ENCODE results near the gene HTR3D.

The HTR3D gene

DNA sequence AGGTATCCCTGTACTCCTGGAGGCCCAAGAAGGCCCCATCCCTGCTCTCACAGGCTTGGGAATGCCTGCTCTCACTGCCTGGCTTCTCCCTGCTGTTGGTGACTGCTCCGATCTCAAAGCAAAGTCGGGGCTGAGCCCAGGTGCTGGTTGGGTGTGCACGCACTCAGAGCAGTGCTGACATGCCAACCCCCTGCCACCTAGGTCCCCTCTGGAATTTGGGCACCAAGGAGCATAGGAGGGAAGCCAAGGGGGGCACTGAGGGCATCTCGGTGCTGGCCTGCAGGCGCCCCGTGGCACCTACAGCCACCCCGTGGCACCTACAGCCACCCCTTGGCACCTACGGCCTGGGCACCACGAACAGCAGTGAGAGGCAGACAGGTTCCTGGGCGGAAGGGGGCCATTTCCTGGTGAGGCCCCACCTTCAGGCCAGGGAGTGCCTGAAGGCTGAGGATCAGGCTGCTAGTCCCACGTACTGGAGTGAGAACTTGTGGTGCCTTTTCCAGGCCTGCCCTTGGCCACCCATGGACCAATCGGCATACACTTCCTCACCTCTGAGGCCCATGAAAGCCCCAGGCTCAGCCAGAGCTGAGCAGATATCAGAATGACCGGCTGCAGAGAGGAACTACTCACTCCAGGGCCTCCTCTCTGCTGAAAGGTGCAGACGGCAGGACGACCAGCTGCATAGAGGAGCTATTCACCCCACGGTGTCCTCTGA lies 49.7 kb downstream of the HTR3D start:
- no peak for TF ChIP-seq ARNTL (CRISPR knock-in tag; IDR thresholded peaks at IDR 0.05; ENCODE audit: borderline replicate concordance, low read depth)
- no peak for TF ChIP-seq TCF4 (CRISPR knock-in tag; IDR thresholded peaks at IDR 0.05; ENCODE audit: borderline replicate concordance)
- TF ChIP-seq ZFP30 (CRISPR knock-in tag; IDR thresholded peaks at IDR 0.05): no peak
- TF ChIP-seq ESRRG (CRISPR knock-in tag; IDR thresholded peaks at IDR 0.05): no peak
- no peak for TF ChIP-seq GLIS3 (CRISPR knock-in tag; IDR thresholded peaks at IDR 0.05)
- no peak for TF ChIP-seq ZNF8 (CRISPR knock-in tag; IDR thresholded peaks at IDR 0.05)
- TF ChIP-seq RARB (CRISPR knock-in tag; IDR thresholded peaks at IDR 0.05): no peak
- TF ChIP-seq OSR1 (CRISPR knock-in tag; IDR thresholded peaks at IDR 0.05): no peak
- no peak for TF ChIP-seq SNAI2 (CRISPR knock-in tag; IDR thresholded peaks at IDR 0.05)
- TF ChIP-seq, protein P1, sequence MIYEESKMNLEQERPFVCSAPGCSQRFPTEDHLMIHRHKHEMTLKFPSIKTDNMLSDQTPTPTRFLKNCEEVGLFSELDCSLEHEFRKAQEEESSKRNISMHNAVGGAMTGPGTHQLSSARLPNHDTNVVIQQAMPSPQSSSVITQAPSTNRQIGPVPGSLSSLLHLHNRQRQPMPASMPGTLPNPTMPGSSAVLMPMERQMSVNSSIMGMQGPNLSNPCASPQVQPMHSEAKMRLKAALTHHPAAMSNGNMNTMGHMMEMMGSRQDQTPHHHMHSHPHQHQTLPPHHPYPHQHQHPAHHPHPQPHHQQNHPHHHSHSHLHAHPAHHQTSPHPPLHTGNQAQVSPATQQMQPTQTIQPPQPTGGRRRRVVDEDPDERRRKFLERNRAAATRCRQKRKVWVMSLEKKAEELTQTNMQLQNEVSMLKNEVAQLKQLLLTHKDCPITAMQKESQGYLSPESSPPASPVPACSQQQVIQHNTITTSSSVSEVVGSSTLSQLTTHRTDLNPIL (CRISPR knock-in tag; IDR thresholded peaks at IDR 0.05; ENCODE audit: low read depth): no peak
- TF ChIP-seq ZNF70 (CRISPR knock-in tag; IDR thresholded peaks at IDR 0.05): no peak
- TF ChIP-seq, protein P2, sequence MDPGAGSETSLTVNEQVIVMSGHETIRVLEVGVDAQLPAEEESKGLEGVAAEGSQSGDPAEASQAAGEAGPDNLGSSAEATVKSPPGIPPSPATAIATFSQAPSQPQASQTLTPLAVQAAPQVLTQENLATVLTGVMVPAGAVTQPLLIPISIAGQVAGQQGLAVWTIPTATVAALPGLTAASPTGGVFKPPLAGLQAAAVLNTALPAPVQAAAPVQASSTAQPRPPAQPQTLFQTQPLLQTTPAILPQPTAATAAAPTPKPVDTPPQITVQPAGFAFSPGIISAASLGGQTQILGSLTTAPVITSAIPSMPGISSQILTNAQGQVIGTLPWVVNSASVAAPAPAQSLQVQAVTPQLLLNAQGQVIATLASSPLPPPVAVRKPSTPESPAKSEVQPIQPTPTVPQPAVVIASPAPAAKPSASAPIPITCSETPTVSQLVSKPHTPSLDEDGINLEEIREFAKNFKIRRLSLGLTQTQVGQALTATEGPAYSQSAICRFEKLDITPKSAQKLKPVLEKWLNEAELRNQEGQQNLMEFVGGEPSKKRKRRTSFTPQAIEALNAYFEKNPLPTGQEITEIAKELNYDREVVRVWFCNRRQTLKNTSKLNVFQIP (CRISPR knock-in tag; IDR thresholded peaks at IDR 0.05; ENCODE audit: borderline replicate concordance, low read depth): no peak
- TF ChIP-seq BACH2 (CRISPR knock-in tag; IDR thresholded peaks at IDR 0.05; ENCODE audit: borderline replicate concordance): no peak
- TF ChIP-seq ZFP3 (CRISPR knock-in tag; IDR thresholded peaks at IDR 0.05): no peak
- TF ChIP-seq TOX (CRISPR knock-in tag; IDR thresholded peaks at IDR 0.05; ENCODE audit: borderline replicate concordance): no peak
- TF ChIP-seq PPARA (CRISPR knock-in tag; IDR thresholded peaks at IDR 0.05; ENCODE audit: borderline replicate concordance): no peak
- TF ChIP-seq, protein P3, sequence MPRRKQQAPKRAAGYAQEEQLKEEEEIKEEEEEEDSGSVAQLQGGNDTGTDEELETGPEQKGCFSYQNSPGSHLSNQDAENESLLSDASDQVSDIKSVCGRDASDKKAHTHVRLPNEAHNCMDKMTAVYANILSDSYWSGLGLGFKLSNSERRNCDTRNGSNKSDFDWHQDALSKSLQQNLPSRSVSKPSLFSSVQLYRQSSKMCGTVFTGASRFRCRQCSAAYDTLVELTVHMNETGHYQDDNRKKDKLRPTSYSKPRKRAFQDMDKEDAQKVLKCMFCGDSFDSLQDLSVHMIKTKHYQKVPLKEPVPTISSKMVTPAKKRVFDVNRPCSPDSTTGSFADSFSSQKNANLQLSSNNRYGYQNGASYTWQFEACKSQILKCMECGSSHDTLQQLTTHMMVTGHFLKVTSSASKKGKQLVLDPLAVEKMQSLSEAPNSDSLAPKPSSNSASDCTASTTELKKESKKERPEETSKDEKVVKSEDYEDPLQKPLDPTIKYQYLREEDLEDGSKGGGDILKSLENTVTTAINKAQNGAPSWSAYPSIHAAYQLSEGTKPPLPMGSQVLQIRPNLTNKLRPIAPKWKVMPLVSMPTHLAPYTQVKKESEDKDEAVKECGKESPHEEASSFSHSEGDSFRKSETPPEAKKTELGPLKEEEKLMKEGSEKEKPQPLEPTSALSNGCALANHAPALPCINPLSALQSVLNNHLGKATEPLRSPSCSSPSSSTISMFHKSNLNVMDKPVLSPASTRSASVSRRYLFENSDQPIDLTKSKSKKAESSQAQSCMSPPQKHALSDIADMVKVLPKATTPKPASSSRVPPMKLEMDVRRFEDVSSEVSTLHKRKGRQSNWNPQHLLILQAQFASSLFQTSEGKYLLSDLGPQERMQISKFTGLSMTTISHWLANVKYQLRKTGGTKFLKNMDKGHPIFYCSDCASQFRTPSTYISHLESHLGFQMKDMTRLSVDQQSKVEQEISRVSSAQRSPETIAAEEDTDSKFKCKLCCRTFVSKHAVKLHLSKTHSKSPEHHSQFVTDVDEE (CRISPR knock-in tag; IDR thresholded peaks at IDR 0.05): no peak
- no peak for TF ChIP-seq ZNF565 (CRISPR knock-in tag; conservative IDR thresholded peaks at IDR 0.05; ENCODE audit: low read depth)
- no peak for ATAC-seq

DNA sequence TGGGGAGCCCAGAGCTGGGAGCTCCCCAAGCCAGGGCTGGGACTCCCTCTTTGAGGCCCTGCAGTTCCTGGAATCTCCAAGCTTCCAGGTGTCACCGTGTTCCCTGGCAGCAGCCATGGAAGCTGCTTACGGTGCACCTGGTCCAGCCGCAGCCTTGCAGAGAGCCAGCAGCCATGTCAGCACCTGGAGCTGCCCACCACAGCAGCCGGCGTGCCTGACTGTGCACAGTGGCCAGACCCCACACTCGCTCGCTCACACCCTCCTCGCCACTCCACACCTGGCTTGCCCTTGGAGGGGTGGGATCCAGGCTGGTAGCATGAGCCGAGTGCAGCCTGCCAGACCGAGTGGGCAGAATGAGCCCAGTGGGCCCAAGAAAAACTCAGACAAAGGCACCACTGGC lies 50.5 kb downstream of the HTR3D start:
- ATAC-seq: no peak

DNA sequence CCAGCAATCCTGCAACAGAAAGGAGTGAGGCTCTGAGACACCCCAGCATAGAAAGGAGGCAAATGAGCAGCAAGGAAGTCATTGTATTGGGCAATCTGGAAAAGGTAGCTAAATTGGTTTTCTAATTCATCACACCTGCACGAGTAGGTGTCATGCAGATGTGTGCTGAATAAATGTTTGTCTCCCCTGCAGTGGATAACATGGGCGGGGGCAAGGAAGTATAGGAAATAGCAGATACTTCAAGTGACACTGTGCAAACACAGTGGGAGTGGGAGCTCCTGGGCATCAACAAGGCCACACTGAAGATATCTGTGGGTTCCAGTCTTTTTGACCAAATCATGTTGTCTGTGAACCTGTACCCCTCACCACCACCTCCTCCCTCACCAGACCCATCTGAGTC lies 50.9 kb downstream of the HTR3D start:
- ATAC-seq: no peak
- TF ChIP-seq TCF4 (CRISPR knock-in tag; IDR thresholded peaks at IDR 0.05; ENCODE audit: borderline replicate concordance) (no peak), ZNF565 (CRISPR knock-in tag; conservative IDR thresholded peaks at IDR 0.05; ENCODE audit: low read depth) (no peak), ISL1 (CRISPR knock-in tag; IDR thresholded peaks at IDR 0.05) (no peak), OSR1 (CRISPR knock-in tag; IDR thresholded peaks at IDR 0.05) (no peak), BACH2 (CRISPR knock-in tag; IDR thresholded peaks at IDR 0.05; ENCODE audit: borderline replicate concordance) (no peak), ZFP30 (CRISPR knock-in tag; IDR thresholded peaks at IDR 0.05) (no peak), ESRRG (CRISPR knock-in tag; IDR thresholded peaks at IDR 0.05) (no peak), GLIS3 (CRISPR knock-in tag; IDR thresholded peaks at IDR 0.05) (no peak), ZNF8 (CRISPR knock-in tag; IDR thresholded peaks at IDR 0.05) (no peak), CSDC2 (CRISPR knock-in tag; IDR thresholded peaks at IDR 0.05) (no peak), ZC3H10 (CRISPR knock-in tag; IDR thresholded peaks at IDR 0.05) (no peak), ZFP3 (CRISPR knock-in tag; IDR thresholded peaks at IDR 0.05) (no peak)
- TF ChIP-seq, protein P4, sequence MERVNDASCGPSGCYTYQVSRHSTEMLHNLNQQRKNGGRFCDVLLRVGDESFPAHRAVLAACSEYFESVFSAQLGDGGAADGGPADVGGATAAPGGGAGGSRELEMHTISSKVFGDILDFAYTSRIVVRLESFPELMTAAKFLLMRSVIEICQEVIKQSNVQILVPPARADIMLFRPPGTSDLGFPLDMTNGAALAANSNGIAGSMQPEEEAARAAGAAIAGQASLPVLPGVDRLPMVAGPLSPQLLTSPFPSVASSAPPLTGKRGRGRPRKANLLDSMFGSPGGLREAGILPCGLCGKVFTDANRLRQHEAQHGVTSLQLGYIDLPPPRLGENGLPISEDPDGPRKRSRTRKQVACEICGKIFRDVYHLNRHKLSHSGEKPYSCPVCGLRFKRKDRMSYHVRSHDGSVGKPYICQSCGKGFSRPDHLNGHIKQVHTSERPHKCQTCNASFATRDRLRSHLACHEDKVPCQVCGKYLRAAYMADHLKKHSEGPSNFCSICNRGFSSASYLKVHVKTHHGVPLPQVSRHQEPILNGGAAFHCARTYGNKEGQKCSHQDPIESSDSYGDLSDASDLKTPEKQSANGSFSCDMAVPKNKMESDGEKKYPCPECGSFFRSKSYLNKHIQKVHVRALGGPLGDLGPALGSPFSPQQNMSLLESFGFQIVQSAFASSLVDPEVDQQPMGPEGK (CRISPR knock-in tag; IDR thresholded peaks at IDR 0.05; ENCODE audit: borderline replicate concordance): no peak
- TF ChIP-seq, protein P1 (CRISPR knock-in tag; IDR thresholded peaks at IDR 0.05; ENCODE audit: low read depth): no peak
- TF ChIP-seq, protein P5, sequence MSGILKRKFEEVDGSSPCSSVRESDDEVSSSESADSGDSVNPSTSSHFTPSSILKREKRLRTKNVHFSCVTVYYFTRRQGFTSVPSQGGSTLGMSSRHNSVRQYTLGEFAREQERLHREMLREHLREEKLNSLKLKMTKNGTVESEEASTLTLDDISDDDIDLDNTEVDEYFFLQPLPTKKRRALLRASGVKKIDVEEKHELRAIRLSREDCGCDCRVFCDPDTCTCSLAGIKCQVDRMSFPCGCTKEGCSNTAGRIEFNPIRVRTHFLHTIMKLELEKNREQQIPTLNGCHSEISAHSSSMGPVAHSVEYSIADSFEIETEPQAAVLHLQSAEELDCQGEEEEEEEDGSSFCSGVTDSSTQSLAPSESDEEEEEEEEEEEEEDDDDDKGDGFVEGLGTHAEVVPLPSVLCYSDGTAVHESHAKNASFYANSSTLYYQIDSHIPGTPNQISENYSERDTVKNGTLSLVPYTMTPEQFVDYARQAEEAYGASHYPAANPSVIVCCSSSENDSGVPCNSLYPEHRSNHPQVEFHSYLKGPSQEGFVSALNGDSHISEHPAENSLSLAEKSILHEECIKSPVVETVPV (CRISPR knock-in tag; IDR thresholded peaks at IDR 0.05): no peak

More for the DNA sequence above, 50.5 kb downstream of the HTR3D start:
- TF ChIP-seq ESRRG (CRISPR knock-in tag; IDR thresholded peaks at IDR 0.05) (no peak), PPARA (CRISPR knock-in tag; IDR thresholded peaks at IDR 0.05; ENCODE audit: borderline replicate concordance) (no peak), CSDC2 (CRISPR knock-in tag; IDR thresholded peaks at IDR 0.05) (no peak)
- TF ChIP-seq, protein P5 (CRISPR knock-in tag; IDR thresholded peaks at IDR 0.05): no peak

Measured in SK-N-SH treated with all-trans-retinoic acid at 6 μM for 48 hours (cell line).